Mesothelial cell of epicardium (in vitro differentiated cells): ENCODE results near the gene KIAA1328. TPM values are rescaled to one million over a fixed set of nuclear protein-coding genes. Genes with fewer than 3 reads are reported as not detected.

ENCODE experiments used
- DNase-seq, 2 experiments: peaks; one replicate each; pipeline ENCODE4 v3.0.0; 2021; ENCODE audit warnings: low spot score in 2 of 2; ENCODE audit not compliant: unreplicated experiment in 2 of 2
- H3K27ac Mint-ChIP-seq: 2 replicates; pipeline ENCODE4 v1.8.0; 2021; ENCODE audit warnings: mixed read lengths
- H3K27me3 Mint-ChIP-seq: 2 replicates; pipeline ENCODE4 v1.8.0; 2021; ENCODE audit warnings: low read depth, mixed read lengths
- H3K36me3 Mint-ChIP-seq: 2 replicates; pipeline ENCODE4 v1.8.0; 2021; ENCODE audit warnings: mixed read lengths
- H3K4me1 Mint-ChIP-seq: 2 replicates; pipeline ENCODE4 v1.8.0; 2021; ENCODE audit warnings: mixed read lengths
- H3K4me3 Mint-ChIP-seq: 2 replicates; pipeline ENCODE4 v1.8.0; 2021; ENCODE audit warnings: mild to moderate bottlenecking, moderate library complexity, mixed read lengths
- H3K9me3 Mint-ChIP-seq: 2 replicates; pipeline ENCODE4 v1.8.0; 2021; ENCODE audit warnings: mixed read lengths
- total RNA-seq: library from RNA; stranded (reverse); gene quantifications from 3 replicates; pipeline ENCODE4 v1.2.1, GENCODE V29; 2021
- TF ChIP-seq, protein P1 (sequence below): fragments of 200-600 bp; sonication (generic); IDR thresholded peaks from one replicate; pipeline ENCODE4 v1.5.0; 2021; ENCODE audit warnings: antibody characterized with exemption; ENCODE audit not compliant: unreplicated experiment

Gene KIAA1328
- total RNA-seq, 1 donor from 2014 or later, result 20.8 TPM

DNA sequence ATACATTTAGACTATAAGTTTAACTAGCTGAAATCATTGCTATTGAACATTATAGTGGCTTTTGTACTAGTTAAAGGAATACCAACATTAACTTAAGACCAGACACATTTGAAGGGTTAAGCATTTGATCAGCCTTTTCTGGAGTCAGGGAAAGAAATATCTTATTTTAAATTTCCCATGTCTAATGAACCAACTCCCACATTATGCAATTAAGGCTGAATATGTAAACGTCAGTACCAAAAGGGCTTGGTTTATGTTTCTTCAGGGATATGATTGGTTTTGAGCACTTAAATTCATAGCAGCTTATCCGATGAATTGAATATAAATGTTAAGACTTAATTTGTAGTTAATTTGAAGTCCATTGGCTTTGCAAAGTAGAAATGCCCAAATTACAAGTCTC lies 344.5 kb downstream of the KIAA1328 start:
- no peaks in the 10 kb centered on the region for H3K9me3 Mint-ChIP-seq
- DNase-seq, result no peak
- no peak overlapping the region for H3K27ac Mint-ChIP-seq
- TF ChIP-seq, protein P1, sequence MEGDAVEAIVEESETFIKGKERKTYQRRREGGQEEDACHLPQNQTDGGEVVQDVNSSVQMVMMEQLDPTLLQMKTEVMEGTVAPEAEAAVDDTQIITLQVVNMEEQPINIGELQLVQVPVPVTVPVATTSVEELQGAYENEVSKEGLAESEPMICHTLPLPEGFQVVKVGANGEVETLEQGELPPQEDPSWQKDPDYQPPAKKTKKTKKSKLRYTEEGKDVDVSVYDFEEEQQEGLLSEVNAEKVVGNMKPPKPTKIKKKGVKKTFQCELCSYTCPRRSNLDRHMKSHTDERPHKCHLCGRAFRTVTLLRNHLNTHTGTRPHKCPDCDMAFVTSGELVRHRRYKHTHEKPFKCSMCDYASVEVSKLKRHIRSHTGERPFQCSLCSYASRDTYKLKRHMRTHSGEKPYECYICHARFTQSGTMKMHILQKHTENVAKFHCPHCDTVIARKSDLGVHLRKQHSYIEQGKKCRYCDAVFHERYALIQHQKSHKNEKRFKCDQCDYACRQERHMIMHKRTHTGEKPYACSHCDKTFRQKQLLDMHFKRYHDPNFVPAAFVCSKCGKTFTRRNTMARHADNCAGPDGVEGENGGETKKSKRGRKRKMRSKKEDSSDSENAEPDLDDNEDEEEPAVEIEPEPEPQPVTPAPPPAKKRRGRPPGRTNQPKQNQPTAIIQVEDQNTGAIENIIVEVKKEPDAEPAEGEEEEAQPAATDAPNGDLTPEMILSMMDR, result no peak
- no peaks in the 10 kb centered on the region for H3K27me3 Mint-ChIP-seq
- H3K36me3 Mint-ChIP-seq, result peaks cover 4% of the 10 kb centered on the region
- H3K4me3 Mint-ChIP-seq, result no peak overlapping the region
- peaks cover 15% of the 10 kb centered on the region for H3K4me1 Mint-ChIP-seq

DNA sequence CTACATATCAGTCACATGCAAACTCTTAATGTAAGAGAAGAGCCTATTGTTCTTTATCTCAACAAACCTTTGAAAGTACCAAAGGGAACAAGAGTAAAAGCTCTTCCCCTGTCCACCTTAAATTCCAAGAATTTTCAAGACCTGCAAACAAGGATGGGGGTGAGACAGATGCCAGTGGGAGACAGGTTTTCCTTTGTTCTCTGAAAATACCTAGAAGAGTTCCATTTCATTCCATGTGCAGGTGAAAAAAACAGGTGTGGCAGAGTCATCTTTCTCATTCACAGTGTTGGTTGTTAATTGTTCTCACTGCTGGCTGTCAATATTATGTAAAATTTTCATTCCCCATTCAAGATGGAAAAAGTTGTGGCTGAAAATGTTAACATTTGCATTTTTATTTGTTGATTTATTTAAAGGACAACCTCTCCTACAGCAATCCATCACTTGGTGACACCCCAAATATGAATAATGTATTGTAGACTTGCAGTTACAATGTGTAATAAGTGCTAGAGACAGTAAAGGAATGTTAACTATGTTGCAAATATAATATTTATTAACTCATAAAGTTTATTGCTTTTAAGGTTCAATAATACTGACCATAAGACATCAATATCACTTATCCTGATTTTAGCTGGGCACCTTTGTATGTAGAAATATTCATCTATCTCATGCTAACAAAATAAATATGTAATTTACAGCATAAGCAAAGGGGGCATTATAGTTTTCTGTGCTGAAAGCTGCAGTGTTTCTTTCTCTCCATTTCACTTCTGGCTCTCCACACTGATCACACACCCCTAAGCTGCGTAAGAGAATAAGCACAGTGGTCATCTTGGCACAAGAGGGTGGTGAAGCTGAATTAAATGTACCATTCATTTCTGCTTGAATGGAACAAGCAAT lies 347.0 kb downstream of the KIAA1328 start:
- no peak for DNase-seq
- Mint-ChIP-seq H3K27me3 (no peaks in the 10 kb centered on the region), H3K36me3 (peaks cover 4% of the 10 kb centered on the region), H3K4me1 (peaks cover 22% of the 10 kb centered on the region), H3K9me3 (no peaks in the 10 kb centered on the region), H3K27ac (no peak overlapping the region), H3K4me3 (no peak overlapping the region)
- TF ChIP-seq, protein P1, result no peak

DNA sequence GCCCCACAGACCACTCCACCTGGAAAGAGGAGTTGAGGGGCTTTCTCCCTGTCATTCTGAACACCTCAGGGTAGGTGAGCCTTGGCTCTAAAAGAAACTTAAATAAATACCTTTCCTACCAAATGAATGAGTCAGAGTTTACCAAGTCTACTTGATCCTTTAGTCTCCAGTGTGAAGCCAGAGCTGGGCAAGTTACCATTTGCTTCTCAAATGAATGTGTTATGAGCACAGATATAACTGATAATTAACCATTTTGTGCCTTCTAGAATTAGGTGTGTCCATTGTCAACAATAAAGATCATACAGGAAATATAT lies 347.7 kb downstream of the KIAA1328 start:
- DNase-seq, result no peak
- H3K4me1 Mint-ChIP-seq, result peaks cover 22% of the 10 kb centered on the region
- no peak overlapping the region for H3K4me3 Mint-ChIP-seq
- peaks cover 4% of the 10 kb centered on the region for H3K36me3 Mint-ChIP-seq
- TF ChIP-seq, protein P1, result no peak
- H3K9me3 Mint-ChIP-seq, result no peaks in the 10 kb centered on the region
- no peak overlapping the region for H3K27ac Mint-ChIP-seq
- H3K27me3 Mint-ChIP-seq, result no peaks in the 10 kb centered on the region

DNA sequence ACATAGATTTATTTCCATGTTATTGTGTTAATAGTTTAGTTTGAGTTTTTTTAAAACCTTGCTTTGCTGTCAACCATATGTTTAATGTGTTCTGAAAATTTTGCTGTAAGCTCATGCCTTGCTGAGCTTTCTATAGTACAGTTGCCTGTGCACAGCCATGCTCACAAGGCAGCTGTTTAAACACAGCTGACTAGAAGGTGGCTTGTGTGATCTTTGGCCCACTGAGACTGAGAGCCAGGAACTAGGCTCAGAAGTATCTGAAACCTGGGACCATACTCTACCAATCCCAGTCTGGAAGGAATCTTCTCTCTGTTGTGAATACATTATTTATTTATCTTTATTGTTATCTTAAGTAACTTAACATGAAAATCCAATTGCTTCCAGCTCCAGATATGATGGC lies 350.5 kb downstream of the KIAA1328 start:
- TF ChIP-seq, protein P1, result no peak
- DNase-seq, result no peak
- no peak overlapping the region for H3K27ac Mint-ChIP-seq
- H3K36me3 Mint-ChIP-seq, result no peaks in the 10 kb centered on the region
- H3K9me3 Mint-ChIP-seq, result no peaks in the 10 kb centered on the region
- H3K4me1 Mint-ChIP-seq, result peaks cover 22% of the 10 kb centered on the region
- no peaks in the 10 kb centered on the region for H3K27me3 Mint-ChIP-seq
- no peak overlapping the region for H3K4me3 Mint-ChIP-seq

DNA sequence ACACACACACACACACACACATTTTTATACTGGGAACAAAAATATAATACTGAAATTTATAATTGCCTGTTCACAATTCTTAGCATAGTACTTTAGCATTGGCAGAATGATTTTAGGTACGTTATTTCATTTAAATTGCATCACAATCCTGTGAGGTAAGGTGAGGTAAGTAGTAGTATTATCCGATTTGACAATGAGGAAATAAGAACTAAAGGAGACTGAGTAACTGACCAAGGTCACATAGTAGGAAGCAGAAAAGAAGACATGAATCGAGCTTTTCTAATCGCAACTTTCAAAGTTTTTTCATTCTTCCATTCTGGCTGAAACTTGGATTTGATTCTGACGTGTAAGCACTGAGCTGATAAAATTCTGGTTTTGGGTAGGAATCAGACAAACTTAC lies 351.2 kb downstream of the KIAA1328 start:
- H3K4me1 Mint-ChIP-seq, result peaks cover 19% of the 10 kb centered on the region
- H3K27me3 Mint-ChIP-seq, result no peaks in the 10 kb centered on the region

More for the DNA sequence above, 351.2 kb downstream of the KIAA1328 start:
- Mint-ChIP-seq H3K27ac (no peak overlapping the region), H3K36me3 (no peaks in the 10 kb centered on the region), H3K4me3 (no peak overlapping the region), H3K9me3 (no peaks in the 10 kb centered on the region)
- TF ChIP-seq, protein P1, result no peak
- no peak for DNase-seq
